ENCODE results near the gene RXRA.

Gene RXRA

DNA sequence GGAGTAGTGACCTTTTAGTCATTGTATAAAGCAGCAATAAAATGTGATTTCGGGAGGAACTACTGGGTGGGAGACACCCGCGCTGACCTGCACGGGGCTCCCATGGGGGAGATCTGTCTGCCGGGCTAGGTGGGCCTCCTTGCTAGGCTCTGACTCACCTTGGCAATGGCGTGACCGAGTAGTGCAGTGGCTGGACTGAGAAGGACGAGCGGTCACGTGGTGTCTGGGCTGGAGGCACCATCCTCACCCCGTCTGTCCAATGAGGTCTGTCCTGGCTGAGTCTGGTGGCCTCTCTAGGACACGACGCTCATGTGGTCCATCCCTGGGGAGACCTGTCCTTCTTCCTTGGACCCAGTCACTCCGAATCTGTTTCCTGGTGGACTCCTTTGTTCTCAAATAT is 151.7 kb downstream of the RXRA start:
- FAIRE-seq, result no peak

DNA sequence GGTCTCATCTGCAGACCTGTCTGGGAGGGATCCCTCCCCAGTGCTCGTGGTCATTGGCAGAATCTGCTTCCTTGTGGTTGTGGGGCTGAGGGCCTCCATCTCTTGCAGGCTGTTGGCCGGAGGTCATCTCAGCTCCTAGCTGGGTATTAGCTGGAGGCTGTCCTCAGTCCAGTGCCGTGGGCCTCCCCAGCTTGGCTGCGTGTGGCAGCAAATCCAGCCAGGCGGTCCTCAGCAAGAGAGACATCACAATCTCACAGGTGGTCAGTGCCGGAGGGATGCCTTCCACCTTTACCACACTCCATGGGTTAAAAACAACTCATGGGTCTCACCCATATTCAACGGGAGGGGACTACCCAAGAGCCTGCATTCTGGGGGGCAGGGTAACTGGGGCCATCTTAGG is 155.5 kb downstream of the RXRA start:
- no peak for FAIRE-seq

DNA sequence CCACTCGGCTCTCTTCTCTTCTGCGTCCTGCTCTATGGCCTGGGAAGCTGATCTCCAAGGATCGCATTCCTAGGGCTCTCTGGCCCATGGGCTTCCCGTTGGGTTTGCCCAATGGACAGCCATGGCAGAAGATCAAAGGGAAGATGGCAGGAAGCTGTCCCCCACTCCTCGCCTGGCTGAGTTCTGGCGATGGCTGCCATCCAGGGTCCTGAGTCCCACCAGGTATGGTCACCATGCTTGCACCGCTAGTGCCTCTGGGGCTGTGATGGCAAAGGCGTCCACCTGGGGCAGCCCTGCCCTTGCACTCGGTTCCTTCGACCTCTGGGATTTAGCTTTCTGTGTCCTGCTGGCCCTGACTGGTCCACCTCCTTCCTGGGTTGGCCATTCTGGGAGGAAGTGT is 156.0 kb downstream of the RXRA start:
- FAIRE-seq, result no peak

DNA sequence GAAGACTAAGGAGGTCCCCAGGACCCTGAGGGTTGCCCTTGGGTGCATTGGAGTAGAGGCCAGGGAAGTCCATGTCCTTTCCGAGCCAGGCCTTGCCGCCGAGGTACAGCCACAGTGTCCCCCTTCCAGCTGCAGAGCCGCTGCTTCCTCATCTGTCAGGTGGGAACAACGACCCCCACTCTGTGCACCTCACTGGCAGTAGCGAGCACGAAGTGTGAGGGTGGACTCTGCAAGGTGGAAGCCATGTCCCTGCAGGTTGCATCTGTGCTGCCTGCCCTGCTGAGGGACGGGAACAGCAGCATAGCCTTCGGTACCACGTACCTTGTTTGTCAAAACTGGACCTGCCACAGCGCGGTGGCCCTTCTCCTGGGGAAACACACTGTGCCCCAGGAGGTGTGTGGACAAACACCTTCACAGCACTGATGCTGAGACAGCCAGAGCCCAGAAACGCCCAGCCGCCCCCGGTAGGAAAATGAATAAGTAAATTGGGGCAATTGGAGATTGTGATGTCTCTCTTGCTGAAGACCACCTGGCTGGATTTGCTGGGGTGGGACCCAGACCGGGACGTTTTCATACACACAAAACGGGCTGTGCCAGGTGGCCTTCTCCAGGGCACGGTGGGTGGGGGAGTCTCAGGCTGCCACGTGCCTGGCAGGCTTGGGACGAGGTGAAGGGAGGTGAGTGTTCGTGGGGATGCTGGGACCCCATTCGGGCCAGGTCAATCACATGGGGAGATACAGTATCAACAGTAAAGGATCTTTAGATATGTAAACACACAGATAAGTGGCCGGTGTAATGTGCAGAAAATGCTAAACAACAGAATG is 157.3 kb downstream of the RXRA start:
- no peak for FAIRE-seq

DNA sequence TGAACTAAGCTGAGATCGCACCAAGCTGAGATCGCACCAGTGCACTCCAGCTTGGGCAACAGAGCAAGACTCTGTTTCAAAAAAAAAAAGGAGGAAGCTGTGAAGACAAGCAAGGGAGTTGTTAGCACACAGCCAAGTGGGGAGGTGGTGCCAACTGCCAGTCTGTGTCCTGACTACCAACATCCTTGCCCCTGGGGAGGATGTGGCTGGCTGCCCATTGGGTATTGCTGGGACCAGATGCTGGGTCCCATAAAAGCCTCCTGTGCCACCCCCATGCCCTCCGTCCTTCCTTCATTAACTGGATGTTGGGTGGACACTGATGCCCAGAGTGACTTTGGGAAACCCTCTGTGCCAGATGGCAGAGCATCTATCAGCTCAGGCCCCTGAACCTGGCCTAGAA is 158.2 kb downstream of the RXRA start:
- FAIRE-seq, result no peak

DNA sequence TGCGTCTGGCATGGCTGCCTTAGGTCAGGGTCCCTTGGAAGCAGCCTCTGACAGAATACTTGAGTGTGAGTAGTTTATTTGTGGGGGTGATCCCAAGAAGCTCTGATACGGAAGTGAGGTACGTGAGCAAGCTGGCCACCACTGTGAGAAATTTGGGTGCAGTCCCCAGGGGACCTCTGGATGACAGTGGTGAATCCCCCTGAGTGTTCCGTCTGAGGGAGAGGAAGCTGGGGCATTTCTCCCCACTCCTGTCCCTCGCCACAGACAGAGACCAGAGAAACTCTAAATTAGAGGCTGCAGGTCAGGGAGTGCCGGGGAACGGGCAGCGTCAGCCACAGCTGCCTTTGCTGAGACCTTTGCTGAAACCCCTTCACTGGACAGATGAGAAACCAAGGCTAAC is 159.4 kb downstream of the RXRA start:
- no peak for FAIRE-seq

DNA sequence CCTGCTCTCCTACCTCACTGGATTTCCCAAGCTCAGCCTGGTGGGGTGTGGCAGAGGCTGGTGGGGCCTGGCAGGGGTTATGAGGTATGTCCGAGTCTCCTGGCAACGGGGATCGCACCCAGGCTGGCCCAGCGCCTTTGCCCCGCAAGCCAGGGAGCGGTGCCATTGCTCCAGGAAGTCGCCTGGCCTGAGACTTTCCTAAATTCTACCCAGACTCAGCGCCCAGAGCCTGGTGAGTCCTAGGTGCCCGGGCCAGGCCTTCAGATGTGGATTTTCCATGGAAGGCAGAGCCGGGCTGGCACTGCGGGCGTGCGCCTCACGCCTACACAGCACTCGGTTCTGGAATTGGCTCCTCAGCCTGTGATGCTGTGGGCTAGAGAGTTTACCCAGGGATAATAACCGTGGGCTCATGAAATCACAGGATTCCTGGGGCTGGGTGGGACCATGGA is 159.9 kb downstream of the RXRA start:
- no peak for FAIRE-seq

DNA sequence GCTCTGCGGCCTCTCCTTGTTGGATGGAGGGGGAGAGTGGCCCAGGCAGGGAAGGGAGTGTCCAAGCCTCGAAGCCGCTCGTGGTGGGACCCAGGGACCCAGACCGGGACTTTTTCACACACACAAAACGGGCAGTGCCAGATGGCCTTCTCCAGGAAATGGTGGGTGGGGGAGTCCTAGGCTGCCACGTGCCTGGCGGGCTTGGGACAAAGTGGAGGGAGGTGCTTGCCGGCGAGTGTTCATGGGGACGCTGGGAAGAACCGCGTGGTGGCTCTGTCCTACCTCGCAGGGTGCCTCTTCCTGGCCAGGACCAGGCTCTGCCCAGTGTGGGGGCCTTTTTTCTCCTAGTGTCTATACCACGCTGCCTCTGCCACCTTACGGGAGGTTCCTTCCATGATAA is 160.3 kb downstream of the RXRA start:
- no peak for FAIRE-seq
